Measurements from ENCODE around the gene TEAD4. TPM values are rescaled to one million over a fixed set of nuclear protein-coding genes. Genes with fewer than 3 reads are reported as not detected.

TEAD4 gene
- total RNA-seq, 1 donor from 2014 or later = 0.41 TPM

DNA sequence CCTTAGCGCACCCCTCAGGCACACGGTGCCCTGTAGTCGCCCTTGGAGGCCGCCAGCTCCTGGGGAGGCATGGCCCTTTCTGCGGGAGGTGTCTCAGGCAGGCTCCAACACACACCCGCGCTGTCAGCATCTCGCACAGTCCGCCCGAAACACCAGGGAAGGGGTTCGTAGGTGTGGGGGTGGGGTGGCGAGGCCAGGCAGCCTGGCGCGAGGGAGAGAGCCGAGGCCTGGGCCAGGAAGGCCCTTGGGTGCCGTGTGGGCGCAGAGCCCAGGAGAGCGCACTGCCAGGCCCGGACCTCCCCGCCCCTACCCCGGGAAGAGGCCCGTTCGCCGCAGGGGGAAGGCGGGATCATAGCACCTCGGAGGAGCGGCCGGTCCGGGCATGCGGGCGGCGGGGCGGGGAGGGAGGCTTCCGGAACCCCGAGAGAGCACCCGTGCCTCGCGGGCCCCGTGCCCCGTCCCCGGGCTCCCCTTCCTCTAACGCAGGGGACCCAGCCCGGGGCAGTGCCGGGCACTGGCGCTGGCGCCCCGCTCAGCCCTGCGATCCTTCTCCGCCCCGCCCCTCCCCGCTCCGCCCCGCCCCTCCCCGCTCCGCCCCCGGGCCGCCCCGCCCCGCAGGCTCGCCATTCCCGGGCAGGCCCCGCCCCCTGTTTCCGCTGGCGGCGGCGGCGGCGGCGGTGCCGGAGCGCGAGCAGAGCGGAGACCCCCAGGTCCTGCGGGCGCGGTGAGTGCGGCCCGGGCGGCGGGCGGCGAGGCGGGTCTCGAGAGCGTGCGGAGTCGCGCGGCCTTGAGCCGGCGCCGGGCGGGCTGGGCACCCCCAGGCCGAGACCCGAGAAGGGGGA is 117.8 kb downstream of the TEAD4 start, which contains the start of gene TSPAN9:
TSPAN9 (plus strand) TSS at position 650 of the 842 bp plus-strand sequence. CDS start 123,815 bp downstream, outside the sequence.
- FAIRE-seq (no peak), DNase-seq (ENCODE audit: low spot score in 2 of 2) (peak; percentile 89)

- FAIRE-seq (no peak), DNase-seq (ENCODE audit: low spot score in 2 of 2) (no peak)
These were observed 118.4 kb downstream of the TEAD4 start for GRCh38 chr12:3077572-3078081.

DNA sequence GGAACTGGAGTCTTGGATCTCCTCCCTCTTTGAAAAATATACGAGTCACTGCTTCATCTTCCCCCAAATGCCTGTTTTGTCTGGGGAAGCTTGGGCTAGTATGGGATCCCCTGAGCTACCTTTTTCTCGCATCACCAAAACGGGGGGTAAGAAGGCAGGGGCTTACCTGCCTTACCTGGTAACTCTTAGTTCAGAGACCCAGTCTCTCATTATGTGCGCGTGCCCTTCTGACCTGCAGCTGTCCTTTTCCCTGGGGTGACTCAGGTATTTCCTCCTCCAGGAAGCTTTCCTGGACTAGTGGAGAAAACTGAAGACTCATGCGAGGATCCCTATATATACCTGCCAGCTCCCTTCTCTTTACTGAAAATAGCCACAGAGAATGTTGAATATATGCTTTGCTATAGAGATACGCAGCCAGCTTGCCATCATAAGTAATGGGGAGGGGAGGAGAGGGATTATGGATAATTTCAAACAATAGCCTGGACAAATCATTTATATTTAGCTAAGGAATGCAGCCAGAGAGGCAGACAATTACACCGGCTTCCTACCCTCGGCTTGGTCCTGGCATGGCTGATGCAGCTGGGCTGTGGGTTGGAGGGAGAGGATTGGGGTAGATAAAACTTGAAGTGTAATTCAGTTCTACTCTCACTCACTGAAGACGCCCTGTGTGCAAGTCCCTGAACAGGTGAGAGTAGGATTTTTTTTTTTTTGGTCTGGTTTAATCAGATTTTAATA is 119.1 kb downstream of the TEAD4 start:
- no peak for FAIRE-seq
- no peak for DNase-seq (ENCODE audit: low spot score in 2 of 2)

DNA sequence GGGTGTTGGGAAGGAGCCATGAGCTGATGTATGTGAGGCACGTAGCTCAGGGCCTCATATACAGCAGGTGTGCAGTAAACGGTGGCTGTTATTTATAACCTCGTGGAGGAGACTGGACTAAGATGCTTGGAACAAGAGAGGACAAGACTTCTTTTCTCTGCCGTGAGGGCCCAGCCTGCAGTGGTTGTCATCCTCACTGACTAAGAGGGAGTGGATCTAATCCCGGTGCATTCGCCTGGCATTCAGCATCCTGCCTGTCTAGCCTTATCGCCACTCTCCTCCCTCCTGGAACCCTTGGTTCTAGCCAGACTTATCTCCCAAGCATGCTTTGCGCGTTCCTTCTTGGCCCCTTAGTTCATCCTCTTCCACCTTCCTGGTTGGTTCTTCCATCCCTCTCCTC is 121.9 kb downstream of the TEAD4 start:
- DNase-seq (ENCODE audit: low spot score in 2 of 2) (no peak), FAIRE-seq (no peak)

GRCh38 chr12:3081886-3082285 is 122.7 kb downstream of the TEAD4 start:
- DNase-seq (ENCODE audit: low spot score in 2 of 2) (no peak), FAIRE-seq (no peak)

- DNase-seq (ENCODE audit: low spot score in 2 of 2) (no peak), FAIRE-seq (no peak)
These were observed 124.2 kb downstream of the TEAD4 start for GRCh38 chr12:3083241-3083920.

- DNase-seq (ENCODE audit: low spot score in 2 of 2) (no peak), FAIRE-seq (no peak)
These were observed 124.7 kb downstream of the TEAD4 start for GRCh38 chr12:3083921-3084347.

DNA sequence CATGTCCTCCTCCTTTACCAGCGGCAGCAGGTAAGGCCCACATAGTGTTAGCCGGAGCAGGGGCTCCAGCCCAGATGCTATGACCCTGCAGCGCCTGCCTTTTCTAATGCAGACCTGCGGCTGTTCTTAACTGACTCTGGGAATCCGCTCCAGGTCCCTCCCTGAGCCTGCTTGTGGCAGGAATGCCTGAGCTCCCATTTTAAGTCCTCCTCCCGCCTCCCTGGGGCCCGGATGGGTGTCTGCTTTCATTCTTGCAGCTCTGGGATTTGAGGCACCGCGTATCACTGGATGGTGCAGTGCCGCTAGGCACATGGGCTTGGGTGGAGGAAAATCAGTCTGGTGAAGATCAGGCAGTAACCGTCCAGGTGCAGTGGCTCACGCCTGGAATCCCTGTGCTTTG is 125.5 kb downstream of the TEAD4 start:
- DNase-seq (ENCODE audit: low spot score in 2 of 2) (no peak), FAIRE-seq (no peak)

DNA sequence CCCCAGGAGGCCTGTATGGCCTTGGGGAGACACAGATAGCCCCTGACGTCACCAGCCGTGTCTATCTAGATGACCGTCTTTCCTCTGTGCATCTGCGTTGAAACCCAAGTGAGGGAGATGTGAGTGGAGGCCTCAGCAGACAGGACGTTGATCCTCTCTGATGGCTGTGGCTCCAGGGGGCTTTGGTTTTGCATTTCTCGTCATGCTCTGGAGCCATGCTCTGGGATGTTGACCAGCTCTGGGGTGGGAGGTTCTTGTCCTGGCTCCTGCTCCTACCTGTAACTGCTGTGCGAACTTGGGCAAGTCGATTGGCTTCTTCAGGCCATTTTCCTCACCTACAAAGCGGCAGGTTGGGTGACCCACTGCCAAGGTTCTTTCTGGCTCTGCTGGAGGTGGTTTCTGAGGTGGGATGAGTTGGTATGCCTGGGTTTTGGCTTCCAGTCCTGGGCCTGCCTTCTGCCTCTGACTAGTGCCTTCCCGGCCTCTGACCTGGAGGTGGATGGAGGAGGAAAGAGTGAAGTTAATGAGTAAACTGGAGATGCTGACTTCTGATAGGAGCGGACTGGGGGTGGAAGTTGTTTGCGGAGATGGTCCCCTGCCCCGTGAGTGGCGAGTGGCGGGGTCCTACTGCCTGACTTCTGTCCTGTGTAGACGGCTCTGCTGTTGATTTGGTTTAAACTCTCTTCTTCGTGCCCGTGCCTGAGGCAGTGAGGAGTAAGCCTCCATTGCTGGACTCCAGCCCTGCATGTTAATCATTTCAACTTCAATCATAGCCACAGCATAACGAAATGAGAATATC is 126.3 kb downstream of the TEAD4 start:
- no peak for FAIRE-seq
- no peak for DNase-seq (ENCODE audit: low spot score in 2 of 2)

DNA sequence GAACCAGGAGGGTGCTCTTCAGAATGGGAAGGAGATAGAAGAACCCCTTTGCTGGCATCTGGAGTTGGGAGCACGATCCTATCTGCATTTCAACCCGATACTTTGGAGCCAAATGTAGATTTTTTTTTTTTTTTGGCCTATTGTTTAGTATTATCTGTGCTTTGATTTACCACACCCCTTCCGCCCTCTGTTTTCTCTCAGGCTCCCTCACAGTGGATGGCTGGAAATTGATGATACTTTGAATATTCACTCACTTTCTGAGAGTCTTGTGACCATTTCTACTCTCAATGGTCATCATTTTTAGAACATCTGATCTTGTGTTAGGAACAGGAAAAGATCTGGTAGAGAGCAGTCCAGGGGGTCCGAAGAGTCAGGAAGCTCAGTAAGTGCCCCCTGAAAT is 127.0 kb downstream of the TEAD4 start:
- DNase-seq (ENCODE audit: low spot score in 2 of 2) (no peak), FAIRE-seq (no peak)

DNA sequence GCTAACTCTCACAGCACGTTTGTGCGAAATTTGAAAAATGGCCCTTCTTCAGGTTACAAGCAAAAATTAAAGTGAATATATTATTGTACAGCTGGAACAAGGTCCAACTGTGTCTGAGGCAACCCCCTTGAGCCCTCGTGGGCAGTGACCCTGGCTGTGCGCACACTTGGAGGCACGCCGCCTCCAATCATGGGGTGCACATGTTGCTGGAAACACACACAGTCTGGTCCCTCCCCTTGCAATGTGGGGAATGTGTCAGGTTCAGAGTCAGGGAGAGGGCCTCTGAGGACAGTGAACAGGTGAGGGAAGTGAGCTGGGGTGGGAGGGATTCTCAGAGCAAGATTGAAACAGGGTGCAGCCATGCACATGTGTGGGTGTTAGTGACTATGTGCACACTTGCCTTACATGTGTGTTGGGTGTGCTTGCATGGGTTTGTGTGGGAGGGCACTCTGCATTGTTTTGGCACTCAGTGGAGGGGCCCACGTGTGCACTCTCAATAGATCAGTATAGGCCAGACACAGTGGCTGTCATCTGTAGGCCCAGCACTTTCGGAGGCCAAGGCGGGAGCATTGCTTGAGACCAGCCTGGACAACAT is 127.6 kb downstream of the TEAD4 start:
- DNase-seq (ENCODE audit: low spot score in 2 of 2) = no peak
- no peak for FAIRE-seq

DNA sequence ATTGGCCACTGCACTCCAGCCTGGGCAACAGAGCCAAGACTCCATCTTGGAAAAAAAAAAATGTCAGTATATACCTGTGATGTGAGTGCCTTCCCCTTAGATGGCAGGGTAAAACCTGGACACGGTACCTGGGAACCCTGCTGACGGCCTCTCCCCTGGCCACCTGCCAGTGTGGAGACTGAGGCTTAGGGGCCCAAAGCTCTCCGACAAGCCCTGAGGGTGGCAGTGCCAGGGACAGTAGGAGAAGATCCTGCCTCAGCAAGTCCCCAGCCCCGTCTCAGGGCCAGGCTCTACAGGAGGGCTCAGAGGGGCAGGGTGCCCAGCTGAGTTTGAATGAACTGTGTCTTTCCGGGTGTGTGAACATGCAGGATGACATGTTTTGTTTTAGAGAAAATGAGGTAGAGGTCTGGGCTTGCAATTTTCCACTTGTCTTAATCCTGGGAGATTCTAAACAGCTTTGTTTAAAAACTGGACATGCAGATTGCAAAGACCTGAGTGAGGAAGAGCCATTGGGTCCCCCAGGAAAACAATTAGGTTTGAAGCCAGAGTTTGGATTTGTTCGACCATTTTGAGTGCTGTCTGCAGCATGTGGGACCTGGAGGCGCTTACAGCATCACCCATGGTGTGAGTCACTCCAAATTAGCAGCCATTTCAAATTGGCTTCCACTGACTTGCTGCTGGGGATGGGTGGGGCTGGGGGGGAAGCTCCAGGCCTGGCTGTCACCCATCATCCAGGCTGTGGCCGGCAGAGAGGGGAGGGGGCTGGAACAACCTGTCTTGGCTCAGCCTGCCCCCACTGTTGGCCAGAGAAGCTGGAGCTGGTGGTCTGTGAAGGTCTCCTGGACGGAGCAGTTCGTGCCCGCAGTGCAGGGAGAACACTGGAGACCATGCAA is 128.8 kb downstream of the TEAD4 start:
- DNase-seq (ENCODE audit: low spot score in 2 of 2) (no peak), FAIRE-seq (no peak)

- FAIRE-seq = no peak
- DNase-seq (ENCODE audit: low spot score in 2 of 2) = no peak
These were observed 130.4 kb downstream of the TEAD4 start for GRCh38 chr12:3089588-3089987.

Small RNA genes lying within 50 kb of the gene (small RNA-seq; reads per million reads assigned to genes)
- gene RNU6-1315P = not detected

Other genes with a start within 250 kb of the TEAD4 start
- 44.8 TPM for gene FKBP4, start 164.4 kb upstream of the TEAD4 start, total RNA-seq
- 14.3 TPM for gene ITFG2, start 146.7 kb upstream of the TEAD4 start, total RNA-seq
- not detected for gene NRIP2, start 124.4 kb upstream of the TEAD4 start, total RNA-seq
- gene TEX52, start 102.4 kb upstream of the TEAD4 start, total RNA-seq = not detected
- gene FOXM1, start 82.2 kb upstream of the TEAD4 start, total RNA-seq = 0.82 TPM
- 49.7 TPM for gene RHNO1, start 82.2 kb upstream of the TEAD4 start, total RNA-seq
- 6.9 TPM for gene TULP3, start 68.5 kb upstream of the TEAD4 start, total RNA-seq
- gene TSPAN9, start 118.0 kb downstream of the TEAD4 start, total RNA-seq = 22.4 TPM